RWPE2 (cell line): Measurements from ENCODE around the gene CHD5.

Source experiments
- ATAC-seq: fragments of 200-7000 bp; cut with Tn5 transposase; 3 replicates; pipeline ENCODE4 v1.9.1; 2021; ENCODE audit warnings: low read depth
- DNase-seq: peaks from one replicate; pipeline ENCODE4 v3.0.0-alpha.2; 2020; ENCODE audit warnings: low spot score
- H3K27ac ChIP-seq: fragments of 450-650 bp; 2 replicates; pipeline ENCODE4 v1.5.1; 2017; ENCODE audit warnings: mild to moderate bottlenecking; ENCODE audit not compliant: poor library complexity, severe bottlenecking
- H3K27me3 ChIP-seq: fragments of 250-450 bp; sonication (Bioruptor Pico); 2 replicates; pipeline ENCODE4 v1.5.1; 2021; ENCODE audit warnings: mild to moderate bottlenecking, moderate library complexity; ENCODE audit not compliant: insufficient read depth, poor library complexity, severe bottlenecking
- H3K36me3 ChIP-seq: fragments of 250-450 bp; sonication (Bioruptor Pico); 2 replicates; pipeline ENCODE4 v1.5.1; 2020; ENCODE audit warnings: low read depth, mild to moderate bottlenecking, moderate library complexity
- H3K4me1 ChIP-seq: fragments of 250-450 bp; sonication (Bioruptor Pico); 2 replicates; pipeline ENCODE4 v1.5.1; 2021; ENCODE audit warnings: mild to moderate bottlenecking, moderate library complexity; ENCODE audit not compliant: insufficient read depth, poor library complexity, severe bottlenecking
- H3K4me3 ChIP-seq: fragments of 250-450 bp; sonication (Bioruptor Pico); 2 replicates; pipeline ENCODE4 v1.5.1; 2021; ENCODE audit warnings: mild to moderate bottlenecking, moderate library complexity; ENCODE audit not compliant: severe bottlenecking
- H3K9me3 ChIP-seq: fragments of 250-450 bp; sonication (Bioruptor Pico); 2 replicates; pipeline ENCODE4 v1.5.1; 2021; ENCODE audit warnings: mild to moderate bottlenecking, moderate library complexity; ENCODE audit not compliant: severe bottlenecking
- TF ChIP-seq, protein P1 (sequence below): fragments of 450-650 bp; IDR thresholded peaks from one replicate; pipeline ENCODE4 v1.5.1; 2017; ENCODE audit warnings: mild to moderate bottlenecking, moderate library complexity; ENCODE audit not compliant: poor library complexity, severe bottlenecking

Gene CHD5

DNA sequence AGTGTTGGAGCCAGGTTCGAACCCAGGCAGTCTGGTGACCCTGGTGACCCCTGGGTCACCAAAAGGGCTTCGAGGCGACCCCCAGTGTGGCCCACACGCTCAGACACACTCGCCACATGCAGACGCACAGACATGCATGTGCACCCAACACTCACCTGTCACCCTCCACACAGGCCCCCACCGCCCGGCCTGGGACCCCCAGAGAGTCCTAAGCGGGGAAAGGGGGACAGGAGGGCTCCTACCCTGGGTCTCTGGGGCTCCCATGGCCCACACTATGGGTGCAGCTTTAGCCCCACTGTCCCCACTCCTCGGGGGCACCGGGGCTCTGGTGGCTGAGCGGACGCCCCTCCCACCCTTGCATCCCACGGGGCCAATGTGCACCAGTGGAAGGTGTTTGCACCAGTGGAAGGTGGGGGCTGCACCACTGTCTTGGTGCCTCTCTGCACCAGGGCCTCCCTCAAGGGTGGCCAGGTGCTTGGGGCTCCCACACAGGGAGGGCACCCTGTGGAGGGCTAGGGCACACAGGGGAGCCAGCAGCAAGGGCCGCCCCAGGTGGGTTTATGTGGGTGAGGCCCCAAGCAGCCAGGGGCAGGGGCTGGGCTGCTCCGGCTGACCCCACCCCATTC, 9.9 kb downstream of the CHD5 start:
- Histone ChIP-seq H3K36me3 (no peaks in the 10 kb centered on the region), H3K4me3 (no peak overlapping the region), H3K27me3 (no peaks in the 10 kb centered on the region), H3K4me1 (no peaks in the 10 kb centered on the region), H3K9me3 (no peaks in the 10 kb centered on the region), H3K27ac (no peak overlapping the region)
- TF ChIP-seq, protein P1, sequence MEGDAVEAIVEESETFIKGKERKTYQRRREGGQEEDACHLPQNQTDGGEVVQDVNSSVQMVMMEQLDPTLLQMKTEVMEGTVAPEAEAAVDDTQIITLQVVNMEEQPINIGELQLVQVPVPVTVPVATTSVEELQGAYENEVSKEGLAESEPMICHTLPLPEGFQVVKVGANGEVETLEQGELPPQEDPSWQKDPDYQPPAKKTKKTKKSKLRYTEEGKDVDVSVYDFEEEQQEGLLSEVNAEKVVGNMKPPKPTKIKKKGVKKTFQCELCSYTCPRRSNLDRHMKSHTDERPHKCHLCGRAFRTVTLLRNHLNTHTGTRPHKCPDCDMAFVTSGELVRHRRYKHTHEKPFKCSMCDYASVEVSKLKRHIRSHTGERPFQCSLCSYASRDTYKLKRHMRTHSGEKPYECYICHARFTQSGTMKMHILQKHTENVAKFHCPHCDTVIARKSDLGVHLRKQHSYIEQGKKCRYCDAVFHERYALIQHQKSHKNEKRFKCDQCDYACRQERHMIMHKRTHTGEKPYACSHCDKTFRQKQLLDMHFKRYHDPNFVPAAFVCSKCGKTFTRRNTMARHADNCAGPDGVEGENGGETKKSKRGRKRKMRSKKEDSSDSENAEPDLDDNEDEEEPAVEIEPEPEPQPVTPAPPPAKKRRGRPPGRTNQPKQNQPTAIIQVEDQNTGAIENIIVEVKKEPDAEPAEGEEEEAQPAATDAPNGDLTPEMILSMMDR = no peak
- no peak for ATAC-seq
- DNase-seq = no peak

DNA sequence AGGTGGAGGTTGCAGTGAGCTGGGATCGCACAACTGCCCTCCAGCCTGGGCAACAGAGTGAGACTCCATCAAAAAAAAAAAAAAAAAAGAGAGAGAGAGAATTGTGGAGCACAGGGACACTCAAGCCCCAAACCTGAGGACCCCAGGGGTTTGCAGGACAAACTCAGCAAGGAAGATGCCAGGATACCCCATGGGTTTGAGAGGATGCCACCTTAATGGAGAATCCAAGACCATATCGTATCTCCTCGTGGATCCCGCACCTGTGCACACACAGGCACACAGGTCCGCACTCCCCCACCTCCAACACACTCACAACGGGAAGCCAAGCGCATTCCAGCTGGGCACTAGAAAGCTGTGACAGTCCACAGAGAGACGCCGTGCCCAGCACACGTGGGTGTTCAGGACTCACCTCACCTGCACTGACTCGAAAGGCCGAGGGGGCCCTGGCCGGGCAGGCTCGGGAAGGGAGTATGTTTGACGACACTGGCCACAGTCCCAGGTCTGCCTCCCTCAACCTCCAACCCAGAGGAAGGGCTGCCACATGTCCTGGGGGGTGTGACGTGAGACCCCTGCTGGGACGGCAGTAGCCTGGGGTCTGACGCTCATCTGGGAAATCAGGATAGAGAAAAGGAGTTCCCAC, 11.1 kb downstream of the CHD5 start:
- Histone ChIP-seq H3K9me3 (no peaks in the 10 kb centered on the region), H3K27me3 (no peaks in the 10 kb centered on the region), H3K27ac (no peak overlapping the region), H3K4me3 (no peak overlapping the region), H3K36me3 (no peaks in the 10 kb centered on the region), H3K4me1 (no peaks in the 10 kb centered on the region)
- TF ChIP-seq, protein P1 = no peak
- no peak for ATAC-seq
- DNase-seq = no peak

DNA sequence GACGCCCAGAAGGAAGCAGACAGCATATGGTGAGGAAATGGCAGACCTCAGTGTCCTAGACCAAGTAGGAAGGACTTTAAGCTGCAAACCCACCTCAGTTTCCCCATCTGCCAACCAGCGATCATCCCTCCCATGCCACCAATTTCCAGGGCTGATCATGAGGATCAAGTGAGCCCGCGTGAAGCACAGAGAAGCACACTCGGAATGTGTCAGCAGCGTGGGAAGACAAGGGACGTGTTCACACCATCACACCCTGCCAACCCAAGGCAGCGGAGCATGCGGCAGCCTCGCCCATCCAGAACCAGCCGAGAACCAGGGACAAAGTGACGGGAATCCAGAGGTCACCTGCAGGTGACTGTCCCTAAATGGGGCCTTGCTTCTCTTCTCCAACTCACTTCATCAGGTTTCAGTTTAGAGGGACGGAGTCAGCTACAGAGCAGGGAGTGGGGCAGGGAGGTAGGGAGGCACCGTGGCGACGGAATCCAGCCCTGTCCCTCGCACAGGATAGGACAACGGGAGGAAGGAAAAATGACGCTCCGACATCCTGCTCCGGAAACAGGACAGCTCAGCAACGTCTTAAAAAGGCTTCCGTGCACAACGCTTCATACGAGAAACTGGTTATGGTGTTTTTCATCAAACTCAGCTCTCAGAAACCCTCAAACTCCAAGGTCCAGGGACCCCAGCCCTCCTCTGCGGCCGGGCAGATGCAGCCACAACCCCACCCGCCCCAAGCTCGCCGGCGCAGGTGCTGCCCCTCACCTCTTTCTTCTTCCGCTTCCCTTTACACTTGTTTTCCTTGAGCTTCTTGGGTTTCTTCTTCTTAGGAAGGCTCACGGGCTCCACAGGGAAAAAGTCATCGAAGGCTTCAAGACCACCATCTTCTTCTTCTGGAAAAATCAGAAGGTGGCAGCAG, 12.5 kb downstream of the CHD5 start:
- no peak overlapping the region for H3K4me3 ChIP-seq
- H3K4me1 ChIP-seq = no peaks in the 10 kb centered on the region
- ATAC-seq (no peak), DNase-seq (peak; percentile 38)
- H3K27me3 ChIP-seq = no peaks in the 10 kb centered on the region
- no peaks in the 10 kb centered on the region for H3K9me3 ChIP-seq
- TF ChIP-seq, protein P1 = no peak
- no peak overlapping the region for H3K27ac ChIP-seq
- no peaks in the 10 kb centered on the region for H3K36me3 ChIP-seq

DNA sequence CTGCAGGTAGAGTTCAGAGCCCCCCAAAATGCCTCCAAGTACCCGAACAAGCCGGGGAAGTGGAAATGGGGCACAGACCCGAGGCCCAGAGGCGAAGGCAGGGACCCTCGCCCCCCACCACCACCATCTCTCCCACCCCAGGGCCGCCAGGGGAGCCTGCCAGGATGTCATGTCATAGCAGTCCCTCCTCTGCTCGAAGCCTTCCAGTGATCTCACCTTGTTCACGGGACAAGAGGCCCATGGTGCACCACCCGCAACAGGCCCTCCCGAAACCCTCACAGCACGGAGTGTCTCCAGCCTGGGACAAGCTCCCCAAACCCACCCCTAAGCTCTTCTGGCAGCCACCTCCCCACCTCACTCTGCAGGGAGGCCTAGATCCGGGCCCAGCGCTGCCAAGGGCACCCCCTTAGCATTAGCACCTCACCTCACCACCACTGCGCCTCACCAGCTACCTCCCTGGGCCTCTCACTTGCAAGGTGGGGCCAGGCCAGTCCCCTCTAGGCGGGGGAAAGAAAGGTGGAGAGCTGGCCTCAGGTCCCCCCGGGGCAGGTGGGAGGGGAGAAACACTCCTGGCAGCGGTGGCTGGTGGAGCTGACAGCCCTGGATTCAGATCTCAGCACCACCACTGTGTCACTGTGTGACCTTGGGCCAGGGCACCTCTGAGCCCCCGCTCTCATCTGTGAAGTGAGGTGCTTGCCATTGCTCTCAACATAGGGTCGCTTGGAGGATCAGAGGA, 13.3 kb downstream of the CHD5 start:
- H3K27ac ChIP-seq = no peak overlapping the region
- TF ChIP-seq, protein P1 = no peak
- no peak for DNase-seq
- no peaks in the 10 kb centered on the region for H3K4me1 ChIP-seq
- H3K36me3 ChIP-seq = no peaks in the 10 kb centered on the region
- no peak overlapping the region for H3K4me3 ChIP-seq
- no peaks in the 10 kb centered on the region for H3K9me3 ChIP-seq
- no peak for ATAC-seq
- no peaks in the 10 kb centered on the region for H3K27me3 ChIP-seq
